GM18526 (cell line): ENCODE data around the gene ADNP2.

Source experiments
- POLR2A ChIP-seq: IDR thresholded peaks from 3 replicates; pipeline ENCODE4 v1.6.1; 2011; ENCODE audit not compliant: insufficient read length; ENCODE audit errors: extremely low read depth

ADNP2 gene

DNA sequence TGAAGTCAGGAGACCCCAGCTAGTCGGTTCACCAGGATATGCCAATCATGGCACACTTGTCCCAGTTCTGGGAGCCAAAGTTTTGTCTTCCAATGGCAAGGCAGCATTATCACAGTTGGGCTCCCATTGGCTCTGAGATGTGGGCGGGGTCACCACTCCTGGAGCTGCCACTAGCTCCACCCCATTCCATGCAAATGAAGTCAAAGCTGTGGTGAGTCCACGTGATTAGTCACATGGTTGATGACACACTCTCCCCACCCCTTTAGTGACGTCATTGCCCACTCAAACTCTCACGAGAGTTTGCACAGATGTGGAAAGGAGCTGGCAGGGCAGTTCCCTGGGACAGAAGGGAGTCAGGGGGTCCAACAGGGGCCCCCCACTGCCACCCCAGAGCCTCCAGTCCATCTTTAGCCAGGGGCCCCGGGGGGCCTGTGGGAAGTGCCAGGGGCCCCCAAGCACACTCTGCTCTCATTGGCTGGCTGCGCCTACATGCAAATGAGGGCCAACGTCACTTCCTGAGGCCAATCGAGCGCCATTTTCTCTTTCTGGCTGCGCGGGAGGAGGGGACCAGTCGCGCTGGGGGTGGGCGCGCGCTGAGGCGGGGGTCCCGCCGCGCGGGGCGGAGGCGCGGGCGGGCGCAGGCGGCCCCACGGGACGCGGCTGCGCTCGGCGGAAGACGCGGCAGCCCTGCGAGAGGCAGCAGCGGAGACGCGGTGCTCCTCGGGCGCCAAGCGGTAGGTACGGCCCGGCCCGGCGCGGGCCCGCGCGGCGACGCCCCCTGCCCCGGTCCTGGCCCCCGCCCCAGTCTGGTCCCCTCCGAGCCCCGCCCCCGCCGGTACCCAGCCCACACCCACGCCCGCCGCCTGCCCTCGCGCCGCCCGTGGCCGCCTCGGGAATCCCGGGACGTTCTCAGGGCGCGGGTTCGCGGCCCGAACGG is at the start of gene ADNP2:
ADNP2 (plus strand) TSS at position 524 of the 937 bp plus-strand sequence. CDS start 8,281 bp downstream, outside the sequence.
- TF ChIP-seq POLR2A: peak; percentile 58

DNA sequence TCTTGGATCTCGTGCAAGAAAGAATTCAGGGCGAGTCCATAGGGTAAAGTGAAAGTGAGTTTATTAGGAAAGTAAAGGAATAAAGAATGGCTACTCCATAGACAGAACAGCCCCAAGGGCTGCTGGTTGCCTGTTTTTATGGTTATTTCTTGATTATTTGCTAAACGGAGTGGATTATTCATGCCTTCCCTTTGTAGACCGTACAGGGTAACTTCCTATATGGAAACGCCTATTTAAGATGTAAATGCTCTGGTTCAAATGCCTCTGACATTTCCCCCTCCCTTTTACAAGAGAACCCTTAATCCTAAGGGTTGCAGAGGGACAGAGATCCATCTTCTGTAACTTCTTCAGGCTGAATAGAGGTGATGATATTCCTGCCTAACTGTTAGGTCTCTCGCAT is 49.1 kb upstream of the ADNP2 start:
- no peak for TF ChIP-seq POLR2A

DNA sequence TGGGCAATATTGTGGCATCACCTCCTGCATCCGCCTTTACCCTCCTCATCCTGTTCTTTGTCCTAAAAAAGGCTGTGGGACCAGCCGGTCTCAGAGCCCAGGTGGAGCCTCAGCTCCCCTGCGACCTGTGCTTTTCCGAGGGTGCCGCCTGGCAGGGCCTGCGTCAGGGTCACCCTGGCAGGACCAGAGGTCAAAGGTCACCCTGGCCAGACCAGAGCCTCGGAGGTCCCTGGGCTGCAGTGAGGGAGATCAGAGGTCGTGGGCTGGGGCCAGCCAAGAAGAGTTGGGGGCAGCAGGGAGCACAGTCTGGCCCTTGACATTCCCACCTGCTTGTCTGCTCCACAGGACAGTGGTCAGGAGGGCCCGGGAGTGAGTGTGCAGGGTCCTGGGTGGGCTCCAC is 43.4 kb upstream of the ADNP2 start:
- no peak for TF ChIP-seq POLR2A

- no peak for TF ChIP-seq POLR2A
These were observed 41.7 kb upstream of the ADNP2 start for GRCh38 chr18:80067321-80067720.

DNA sequence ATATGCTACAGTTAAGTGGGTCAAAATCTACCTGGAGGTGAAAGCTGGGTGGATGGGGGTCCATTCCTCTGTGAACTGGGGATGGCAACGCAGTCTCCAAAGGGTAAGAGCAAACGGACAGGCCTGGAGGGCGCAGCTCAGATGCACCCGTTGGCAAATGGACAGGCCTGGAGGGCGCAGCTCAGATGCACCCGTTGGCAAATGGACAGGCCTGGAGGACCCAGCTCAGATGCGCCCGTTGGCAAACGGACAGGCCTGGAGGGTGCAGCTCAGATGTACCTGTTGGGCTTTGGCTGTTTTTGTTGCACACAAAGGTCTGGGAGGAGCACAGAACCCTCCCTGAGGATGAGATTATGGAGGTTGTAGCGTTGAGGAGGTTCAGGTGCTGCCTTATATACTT is 41.2 kb upstream of the ADNP2 start:
- no peak for TF ChIP-seq POLR2A

DNA sequence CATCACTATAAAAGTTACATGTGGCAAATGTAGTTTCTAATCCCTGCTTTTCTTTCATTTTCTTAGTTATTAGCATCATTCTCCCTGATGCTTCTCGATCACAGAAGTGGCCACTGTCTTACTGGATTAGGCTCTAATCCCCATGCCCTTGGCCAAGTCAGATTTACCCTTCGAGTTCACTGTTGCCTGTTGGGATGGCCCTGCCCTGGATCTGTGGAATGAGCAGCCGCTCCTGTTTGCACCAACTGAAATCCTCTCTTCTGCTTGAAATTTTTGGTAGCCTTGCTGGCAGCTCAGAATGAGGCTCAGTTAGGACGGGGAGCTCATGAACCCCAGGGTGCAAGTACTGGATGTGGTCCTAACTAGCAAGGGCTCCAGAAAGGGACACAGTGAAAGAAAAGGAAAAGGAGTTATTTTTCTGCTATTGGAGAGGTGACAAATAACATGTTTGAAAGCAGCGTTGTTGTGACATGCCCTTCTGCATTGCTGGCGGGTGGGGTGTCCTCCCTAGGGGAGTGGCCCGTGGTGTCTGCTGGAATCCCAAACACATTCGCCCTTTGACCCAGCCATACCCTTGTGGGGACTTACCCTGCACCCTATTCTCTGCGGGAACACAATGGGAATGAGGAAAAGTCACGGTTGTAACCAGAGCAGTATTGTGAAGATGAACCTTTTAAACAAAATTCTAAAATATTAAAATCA is 40.3 kb upstream of the ADNP2 start:
- no peak for TF ChIP-seq POLR2A

DNA sequence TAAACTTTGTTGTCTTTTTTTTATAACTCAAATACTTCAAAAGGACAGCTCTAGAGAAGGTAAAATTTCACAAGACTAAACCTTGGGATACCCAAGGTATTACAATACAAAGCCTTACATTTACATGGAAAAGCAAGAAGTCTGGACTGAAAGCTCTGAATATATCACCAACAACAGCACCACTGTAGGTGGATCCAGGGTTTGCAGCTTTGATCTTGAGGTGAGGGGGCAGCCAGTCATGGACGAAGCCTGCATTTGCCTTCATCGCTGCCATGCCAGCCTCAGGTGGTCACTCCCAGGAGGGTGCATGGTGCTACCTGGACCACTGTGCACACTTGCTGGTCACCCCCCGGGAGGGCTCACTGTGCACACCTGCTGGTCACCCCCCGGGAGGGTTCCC is 38.2 kb upstream of the ADNP2 start:
- no peak for TF ChIP-seq POLR2A

DNA sequence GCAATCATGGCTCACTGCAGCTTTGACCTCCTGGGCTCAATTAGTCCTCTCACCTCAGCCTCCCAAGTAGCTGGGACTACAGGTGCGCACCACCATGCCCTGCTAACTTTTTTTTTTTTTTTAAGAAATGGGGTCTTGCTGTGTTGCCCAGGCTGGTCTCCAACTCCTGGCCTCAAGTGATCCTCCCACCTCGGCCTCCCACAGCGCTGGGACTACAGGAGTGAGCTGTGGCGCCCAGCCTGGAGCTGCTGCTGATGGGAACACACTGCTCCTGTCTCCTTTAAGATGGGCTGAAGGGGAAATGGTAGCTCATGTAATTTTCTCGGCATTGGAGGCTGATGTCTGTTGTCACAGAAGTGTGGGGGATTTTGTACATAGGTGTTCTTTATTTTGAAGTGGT is 34.9 kb upstream of the ADNP2 start:
- TF ChIP-seq POLR2A: no peak

DNA sequence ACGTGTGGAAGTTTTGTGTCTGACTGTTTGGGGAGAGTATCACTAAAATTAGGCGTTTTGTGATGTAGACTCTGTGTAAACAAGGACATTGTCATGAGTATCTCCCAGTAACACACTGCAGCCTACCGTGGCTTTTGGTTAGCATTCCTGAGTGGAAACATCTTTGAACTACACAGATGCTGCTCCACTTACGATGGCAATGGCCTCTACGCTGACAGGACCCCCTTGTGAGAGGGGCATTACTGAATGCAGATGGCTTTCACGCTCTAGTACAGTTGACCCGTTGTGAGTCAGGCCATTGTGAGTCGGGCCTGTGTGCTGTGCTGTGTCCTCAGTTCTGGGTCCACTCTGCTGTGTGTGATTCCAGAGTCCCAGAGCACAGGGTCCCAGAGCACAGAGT is 34.4 kb upstream of the ADNP2 start:
- TF ChIP-seq POLR2A: no peak

GRCh38 chr18:80075940-80076339 is 33.1 kb upstream of the ADNP2 start:
- TF ChIP-seq POLR2A: no peak

DNA sequence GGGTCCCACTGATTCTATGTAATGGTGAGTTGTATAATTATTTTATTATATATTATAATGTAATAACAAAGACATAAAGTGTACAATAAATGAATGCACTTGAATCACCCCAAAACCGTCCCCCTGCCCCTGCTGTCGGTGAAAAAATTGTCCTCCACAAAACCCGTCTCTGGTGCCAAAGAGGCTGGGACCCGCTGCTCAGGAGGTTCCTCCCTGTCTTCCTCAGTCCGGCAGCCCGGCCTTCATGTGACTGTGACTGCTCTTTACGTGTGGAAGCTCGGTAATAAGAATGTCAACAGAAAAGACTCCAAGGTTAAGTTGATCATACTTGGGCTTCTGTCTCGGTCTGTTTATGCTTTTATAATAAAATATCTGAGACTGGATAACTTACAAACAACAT is 32.7 kb upstream of the ADNP2 start:
- no peak for TF ChIP-seq POLR2A

GRCh38 chr18:80077873-80078272 is 31.2 kb upstream of the ADNP2 start:
- TF ChIP-seq POLR2A: no peak

- no peak for TF ChIP-seq POLR2A
These were observed 22.8 kb upstream of the ADNP2 start for GRCh38 chr18:80086281-80086680.

GRCh38 chr18:80088036-80088435 is 21.0 kb upstream of the ADNP2 start:
- TF ChIP-seq POLR2A: no peak

- no peak for TF ChIP-seq POLR2A
These were observed 20.2 kb upstream of the ADNP2 start for GRCh38 chr18:80088823-80089222.

DNA sequence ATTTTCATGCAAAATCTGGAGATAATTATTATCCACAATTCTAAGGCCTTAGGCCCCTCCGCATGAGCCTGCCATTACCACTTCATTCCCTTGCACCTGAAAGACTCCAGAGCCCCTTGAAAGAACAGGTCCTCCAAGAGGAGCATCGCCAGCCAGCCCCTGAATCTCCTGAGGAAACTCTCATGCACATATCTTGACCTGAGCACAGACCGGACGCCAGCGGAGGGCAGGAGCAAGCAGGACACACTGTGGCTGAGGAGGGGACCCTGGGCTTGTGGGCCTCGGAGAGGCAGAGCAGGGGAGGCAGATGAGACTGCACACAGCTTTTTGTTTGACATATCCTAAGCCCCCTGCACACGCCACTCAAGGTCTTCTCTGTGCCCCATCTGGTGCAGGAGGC is 13.6 kb upstream of the ADNP2 start:
- no peak for TF ChIP-seq POLR2A

DNA sequence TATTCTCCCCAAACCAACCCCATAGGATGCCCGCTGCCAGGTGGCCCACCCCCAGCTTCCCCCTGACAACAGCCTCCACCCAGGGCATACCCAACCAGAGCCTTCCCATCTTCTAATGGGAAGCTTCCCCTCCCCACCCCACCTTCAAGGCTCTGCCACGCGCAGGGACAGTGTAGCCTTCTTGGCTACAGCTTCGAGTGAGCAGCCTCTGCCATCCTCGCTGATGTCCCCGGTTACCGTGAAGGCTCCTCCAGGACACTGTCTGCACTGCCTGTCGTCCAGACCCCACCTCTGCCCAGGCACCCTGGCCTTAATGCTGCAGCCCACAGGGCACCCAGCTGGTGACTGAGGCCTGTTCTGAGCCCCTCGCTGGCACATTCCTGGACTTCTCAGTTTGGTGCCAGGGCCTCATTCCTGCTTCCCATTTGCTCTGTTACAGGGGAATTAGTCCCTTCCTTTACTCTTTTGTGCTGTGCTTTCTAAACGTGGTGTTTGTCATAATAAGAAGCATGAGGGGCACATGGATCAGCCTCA is 13.0 kb upstream of the ADNP2 start:
- no peak for TF ChIP-seq POLR2A

DNA sequence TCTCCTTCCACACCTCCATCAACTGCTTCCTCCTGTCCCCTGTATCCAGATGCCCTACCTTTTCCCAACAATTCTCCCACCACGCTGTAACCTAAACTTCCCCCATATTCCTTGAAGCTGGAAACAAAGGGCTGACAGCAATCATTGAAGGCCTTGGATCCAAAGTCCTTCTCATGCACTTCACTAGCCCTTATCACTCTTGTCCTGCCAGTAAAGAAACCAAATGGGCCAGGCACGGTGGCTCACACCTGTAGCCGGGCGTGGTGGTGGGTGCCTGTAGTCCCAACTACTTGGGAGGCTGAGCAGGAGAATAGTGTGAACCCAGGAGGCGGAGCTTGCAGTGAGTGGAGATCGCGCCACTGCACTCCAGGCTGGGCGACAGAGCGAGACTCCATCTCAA is 11.9 kb upstream of the ADNP2 start:
- no peak for TF ChIP-seq POLR2A
